ENCODE data around the gene ZNF436.

Gene ZNF436

DNA sequence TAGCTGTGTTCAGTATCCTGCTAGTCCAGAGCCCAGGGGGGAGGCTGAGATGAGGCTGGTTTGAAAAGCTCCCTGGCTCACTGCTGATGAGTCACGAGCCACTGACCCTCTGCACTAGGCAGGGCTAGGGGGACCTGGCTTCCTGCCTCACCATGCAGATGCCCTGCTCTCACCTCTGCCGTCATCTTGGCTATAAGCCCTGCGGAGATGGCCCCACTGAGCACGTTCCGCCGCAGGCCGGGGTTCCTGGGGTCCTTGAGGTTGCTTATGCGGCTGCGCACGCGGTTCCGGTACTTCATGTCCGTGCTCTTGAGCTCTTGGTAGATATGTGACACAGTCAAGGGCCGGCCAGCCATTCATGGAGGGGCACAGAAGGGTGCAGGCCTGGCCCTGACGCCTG, 24.1 kb upstream of the ZNF436 start:
- DNase-seq (ENCODE audit: insufficient read length, low spot score) (no peak), FAIRE-seq (no peak)
- TF ChIP-seq, protein P1, sequence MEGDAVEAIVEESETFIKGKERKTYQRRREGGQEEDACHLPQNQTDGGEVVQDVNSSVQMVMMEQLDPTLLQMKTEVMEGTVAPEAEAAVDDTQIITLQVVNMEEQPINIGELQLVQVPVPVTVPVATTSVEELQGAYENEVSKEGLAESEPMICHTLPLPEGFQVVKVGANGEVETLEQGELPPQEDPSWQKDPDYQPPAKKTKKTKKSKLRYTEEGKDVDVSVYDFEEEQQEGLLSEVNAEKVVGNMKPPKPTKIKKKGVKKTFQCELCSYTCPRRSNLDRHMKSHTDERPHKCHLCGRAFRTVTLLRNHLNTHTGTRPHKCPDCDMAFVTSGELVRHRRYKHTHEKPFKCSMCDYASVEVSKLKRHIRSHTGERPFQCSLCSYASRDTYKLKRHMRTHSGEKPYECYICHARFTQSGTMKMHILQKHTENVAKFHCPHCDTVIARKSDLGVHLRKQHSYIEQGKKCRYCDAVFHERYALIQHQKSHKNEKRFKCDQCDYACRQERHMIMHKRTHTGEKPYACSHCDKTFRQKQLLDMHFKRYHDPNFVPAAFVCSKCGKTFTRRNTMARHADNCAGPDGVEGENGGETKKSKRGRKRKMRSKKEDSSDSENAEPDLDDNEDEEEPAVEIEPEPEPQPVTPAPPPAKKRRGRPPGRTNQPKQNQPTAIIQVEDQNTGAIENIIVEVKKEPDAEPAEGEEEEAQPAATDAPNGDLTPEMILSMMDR (IDR thresholded peaks at IDR 0.05; ENCODE audit: insufficient read depth, missing control alignments) = no peak

DNA sequence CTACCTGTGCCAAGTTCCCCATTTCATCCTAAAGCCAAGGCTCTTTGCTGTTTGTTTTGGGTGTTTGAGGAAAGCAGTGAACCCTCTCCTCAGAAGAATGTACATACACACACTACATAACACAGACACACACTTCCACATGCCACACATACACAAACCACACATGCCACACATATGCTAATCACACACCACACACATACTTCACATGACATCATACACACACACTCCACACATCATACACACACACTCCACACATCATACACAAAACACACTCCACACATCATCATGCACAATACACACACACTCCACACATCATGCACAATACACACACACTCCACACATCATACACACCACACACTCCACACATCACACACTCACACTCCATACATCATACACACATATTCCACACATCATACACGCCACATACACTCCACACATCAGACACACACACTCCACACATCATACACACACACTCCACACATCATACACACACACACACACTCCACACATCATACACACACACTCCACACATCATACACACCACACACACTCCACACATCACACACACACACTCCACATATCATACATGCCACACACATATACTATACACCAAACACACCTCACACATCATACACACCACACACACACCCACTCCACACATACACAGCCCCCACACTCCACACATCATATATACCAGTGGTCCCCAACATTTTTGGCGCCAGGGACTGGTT, 22.7 kb upstream of the ZNF436 start:
- no peak for DNase-seq (ENCODE audit: insufficient read length, low spot score)
- TF ChIP-seq, protein P1 (IDR thresholded peaks at IDR 0.05; ENCODE audit: insufficient read depth, missing control alignments) = no peak
- FAIRE-seq = no peak

DNA sequence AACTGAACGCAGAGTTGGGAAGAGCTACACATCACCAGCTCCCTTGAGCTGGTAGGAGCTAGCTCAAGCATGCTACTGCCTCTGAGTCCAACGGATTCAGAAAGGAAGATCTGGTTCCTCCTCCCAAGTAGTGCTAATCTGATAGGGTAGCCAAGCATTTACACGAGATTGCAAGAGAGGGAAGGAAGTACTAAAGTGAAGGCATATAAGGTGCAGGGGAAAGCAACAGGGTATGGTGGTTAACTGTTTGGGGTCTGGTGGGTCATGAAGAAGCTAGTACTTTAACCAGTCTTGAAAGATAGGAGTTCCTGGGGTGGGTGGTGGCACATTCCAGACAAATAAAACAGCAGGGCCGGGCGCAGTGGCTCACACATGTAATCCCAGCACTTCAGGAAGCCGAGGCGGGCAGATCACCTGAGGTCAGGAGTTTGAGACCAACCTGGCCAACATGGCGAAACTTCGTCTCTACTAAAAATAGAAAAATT, 20.2 kb upstream of the ZNF436 start:
- DNase-seq (ENCODE audit: insufficient read length, low spot score) (no peak), FAIRE-seq (no peak)
- TF ChIP-seq, protein P1 (IDR thresholded peaks at IDR 0.05; ENCODE audit: insufficient read depth, missing control alignments) = no peak

DNA sequence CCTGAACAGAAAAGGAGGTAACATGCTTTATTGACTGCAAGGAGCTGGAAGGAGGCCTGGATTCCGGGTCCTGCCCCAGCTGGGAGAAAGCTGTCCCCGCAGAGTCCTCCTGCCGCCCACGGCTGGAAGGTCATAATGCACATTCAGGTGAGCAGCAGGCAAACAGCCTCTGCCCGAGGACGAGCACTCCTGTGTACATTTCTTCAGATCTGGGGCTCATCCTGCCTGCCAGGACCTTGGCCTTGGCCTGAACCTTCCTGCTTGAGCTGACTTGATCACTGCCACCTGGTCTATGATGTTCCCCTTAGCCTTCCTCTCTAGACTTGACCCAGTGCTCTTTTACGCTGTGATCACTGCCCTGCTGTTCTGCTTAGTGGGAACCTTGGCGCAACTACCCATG, 17.9 kb upstream of the ZNF436 start:
- TF ChIP-seq, protein P1 (IDR thresholded peaks at IDR 0.05; ENCODE audit: insufficient read depth, missing control alignments) = no peak
- no peak for DNase-seq (ENCODE audit: insufficient read length, low spot score)
- no peak for FAIRE-seq

DNA sequence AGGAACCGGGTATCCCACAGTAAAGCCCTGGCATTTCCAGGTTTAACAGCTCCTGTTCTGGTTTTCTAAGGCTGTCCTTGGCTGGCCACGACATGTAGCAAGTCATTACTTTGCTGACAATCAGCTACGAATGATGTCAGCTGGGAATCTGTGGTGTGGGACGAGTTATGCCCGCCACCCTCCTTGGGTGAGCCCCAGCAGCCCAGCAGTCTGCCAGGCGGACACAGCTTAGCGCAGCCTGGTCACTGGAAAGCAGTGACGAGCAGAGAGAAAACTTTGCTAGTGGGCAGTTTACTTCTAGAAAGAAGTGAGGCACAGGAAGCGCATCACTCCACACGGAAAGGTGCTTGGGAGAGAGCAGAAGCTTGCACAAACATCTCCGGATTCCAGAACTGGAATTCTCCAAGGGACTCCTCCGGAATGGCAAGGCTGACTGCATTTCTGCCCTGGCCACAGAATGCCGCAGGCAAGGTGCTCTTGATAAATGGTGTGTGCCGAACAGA, 15.5 kb upstream of the ZNF436 start:
- TF ChIP-seq, protein P1 (IDR thresholded peaks at IDR 0.05; ENCODE audit: insufficient read depth, missing control alignments) = no peak
- FAIRE-seq = no peak
- DNase-seq (ENCODE audit: insufficient read length, low spot score) = no peak

DNA sequence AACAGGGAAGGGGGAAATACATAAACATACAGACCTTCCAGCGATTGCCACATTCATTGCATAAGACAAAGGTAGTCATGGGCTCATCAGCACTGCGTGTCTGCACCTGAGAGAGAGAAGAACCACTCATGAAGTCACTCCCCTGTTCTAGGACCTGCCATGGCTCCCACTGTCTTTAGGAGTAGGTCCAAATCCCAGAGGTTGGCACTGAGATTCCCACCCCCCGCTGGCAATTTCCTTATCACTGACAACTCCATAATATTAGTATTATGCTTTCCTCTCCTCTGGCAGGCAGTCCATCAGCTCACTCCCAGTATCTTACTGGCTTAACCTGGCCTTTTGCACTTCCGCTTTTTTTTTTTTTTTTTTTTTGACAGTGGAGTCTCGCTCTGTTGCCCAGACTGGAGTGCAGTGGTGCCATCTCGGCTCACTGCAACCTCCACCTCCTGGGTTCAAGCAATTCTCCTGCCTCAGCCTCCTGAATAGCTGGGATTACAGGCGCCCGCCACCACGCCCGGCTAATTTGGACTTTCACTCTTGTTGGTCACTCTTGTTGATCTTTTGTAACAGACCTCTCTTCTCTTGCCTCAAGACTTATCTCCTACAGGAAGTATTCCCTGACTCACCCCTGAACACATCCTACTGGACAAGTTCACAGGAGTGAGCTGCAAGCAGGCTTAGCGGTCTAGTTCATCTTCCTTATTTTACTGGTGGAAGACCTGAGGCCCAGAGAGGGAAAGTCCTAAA, 14.8 kb upstream of the ZNF436 start:
- no peak for DNase-seq (ENCODE audit: insufficient read length, low spot score)
- TF ChIP-seq, protein P1 (IDR thresholded peaks at IDR 0.05; ENCODE audit: insufficient read depth, missing control alignments) = no peak
- FAIRE-seq = no peak

Measured in D721Med (cell line).